Panc1 (cell line): ENCODE data around the gene C12orf43.

ENCODE experiments used
- POLR2AphosphoS5 ChIP-seq: IDR thresholded peaks from 2 replicates; pipeline ENCODE4 v1.6.1; 2012; ENCODE audit warnings: mild to moderate bottlenecking, low read depth, low read length, moderate library complexity
- SIN3A ChIP-seq: IDR thresholded peaks from 2 replicates; pipeline ENCODE4 v1.6.1; 2012; ENCODE audit warnings: low read depth, mild to moderate bottlenecking, low read length, moderate library complexity, borderline replicate concordance; ENCODE audit not compliant: insufficient read depth
- TF ChIP-seq, protein P1 (sequence below): fragments of 450-650 bp; IDR thresholded peaks from 2 replicates; pipeline ENCODE4 v1.5.1; 2017; ENCODE audit warnings: mild to moderate bottlenecking

GRCh38 chr12:121018860-121019617, 2.8 kb upstream of the C12orf43 start:
- TF ChIP-seq POLR2AphosphoS5 (no peak), SIN3A (no peak)
- TF ChIP-seq, protein P1, sequence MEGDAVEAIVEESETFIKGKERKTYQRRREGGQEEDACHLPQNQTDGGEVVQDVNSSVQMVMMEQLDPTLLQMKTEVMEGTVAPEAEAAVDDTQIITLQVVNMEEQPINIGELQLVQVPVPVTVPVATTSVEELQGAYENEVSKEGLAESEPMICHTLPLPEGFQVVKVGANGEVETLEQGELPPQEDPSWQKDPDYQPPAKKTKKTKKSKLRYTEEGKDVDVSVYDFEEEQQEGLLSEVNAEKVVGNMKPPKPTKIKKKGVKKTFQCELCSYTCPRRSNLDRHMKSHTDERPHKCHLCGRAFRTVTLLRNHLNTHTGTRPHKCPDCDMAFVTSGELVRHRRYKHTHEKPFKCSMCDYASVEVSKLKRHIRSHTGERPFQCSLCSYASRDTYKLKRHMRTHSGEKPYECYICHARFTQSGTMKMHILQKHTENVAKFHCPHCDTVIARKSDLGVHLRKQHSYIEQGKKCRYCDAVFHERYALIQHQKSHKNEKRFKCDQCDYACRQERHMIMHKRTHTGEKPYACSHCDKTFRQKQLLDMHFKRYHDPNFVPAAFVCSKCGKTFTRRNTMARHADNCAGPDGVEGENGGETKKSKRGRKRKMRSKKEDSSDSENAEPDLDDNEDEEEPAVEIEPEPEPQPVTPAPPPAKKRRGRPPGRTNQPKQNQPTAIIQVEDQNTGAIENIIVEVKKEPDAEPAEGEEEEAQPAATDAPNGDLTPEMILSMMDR: no peak
